HL-60 (cell line): Measurements from ENCODE around the gene FBXW5.

Source experiments
- DNase-seq, 2 experiments: peaks; one replicate each; pipeline ENCODE4 v3.0.0-alpha.2; 2010 to 2020; ENCODE audit warnings: low read depth in 1 of 2, low spot score in 1 of 2
- H3K27ac ChIP-seq: fragments of 250-450 bp; sonication (Bioruptor Pico); replicated peaks from 2 replicates; pipeline ENCODE4 v1.5.1; 2020; ENCODE audit warnings: mild to moderate bottlenecking, moderate library complexity
- H3K27me3 ChIP-seq: fragments of 250-450 bp; sonication (Bioruptor Pico); 2 replicates; pipeline ENCODE4 v1.5.1; 2021; ENCODE audit warnings: mild to moderate bottlenecking, moderate library complexity; ENCODE audit not compliant: insufficient read depth, poor library complexity, severe bottlenecking
- H3K4me3 ChIP-seq: replicated peaks from 2 replicates; pipeline ENCODE4 v1.5.1; 2011; ENCODE audit warnings: mild to moderate bottlenecking, control low read depth, low read length; ENCODE audit not compliant: insufficient read depth
- GABPA ChIP-seq: IDR thresholded peaks from 2 replicates; pipeline ENCODE4 v1.6.1; 2012; ENCODE audit warnings: low read depth
- POLR2AphosphoS5 ChIP-seq: IDR thresholded peaks from 2 replicates; pipeline ENCODE4 v1.6.1; 2012; ENCODE audit warnings: low read depth
- REST ChIP-seq: IDR thresholded peaks from 2 replicates; pipeline ENCODE4 v1.6.1; 2012; ENCODE audit warnings: low read depth; ENCODE audit not compliant: insufficient replicate concordance
- SPI1 ChIP-seq: IDR thresholded peaks from 2 replicates; pipeline ENCODE4 v1.6.1; 2012; ENCODE audit warnings: low read depth, mild to moderate bottlenecking, borderline replicate concordance
- TF ChIP-seq, protein P1 (sequence below): IDR thresholded peaks from one replicate; pipeline ENCODE4 v1.5.1; 2011; ENCODE audit warnings: low read length, control low read depth, inconsistent platforms; ENCODE audit not compliant: insufficient read depth

FBXW5 gene

GRCh38 chr9:136983167-136983566 lies 38.6 kb upstream of the FBXW5 start:
- peaks cover 25% of the 10 kb centered on the region for H3K27me3 ChIP-seq
- TF ChIP-seq REST: no peak
- TF ChIP-seq, protein P1, sequence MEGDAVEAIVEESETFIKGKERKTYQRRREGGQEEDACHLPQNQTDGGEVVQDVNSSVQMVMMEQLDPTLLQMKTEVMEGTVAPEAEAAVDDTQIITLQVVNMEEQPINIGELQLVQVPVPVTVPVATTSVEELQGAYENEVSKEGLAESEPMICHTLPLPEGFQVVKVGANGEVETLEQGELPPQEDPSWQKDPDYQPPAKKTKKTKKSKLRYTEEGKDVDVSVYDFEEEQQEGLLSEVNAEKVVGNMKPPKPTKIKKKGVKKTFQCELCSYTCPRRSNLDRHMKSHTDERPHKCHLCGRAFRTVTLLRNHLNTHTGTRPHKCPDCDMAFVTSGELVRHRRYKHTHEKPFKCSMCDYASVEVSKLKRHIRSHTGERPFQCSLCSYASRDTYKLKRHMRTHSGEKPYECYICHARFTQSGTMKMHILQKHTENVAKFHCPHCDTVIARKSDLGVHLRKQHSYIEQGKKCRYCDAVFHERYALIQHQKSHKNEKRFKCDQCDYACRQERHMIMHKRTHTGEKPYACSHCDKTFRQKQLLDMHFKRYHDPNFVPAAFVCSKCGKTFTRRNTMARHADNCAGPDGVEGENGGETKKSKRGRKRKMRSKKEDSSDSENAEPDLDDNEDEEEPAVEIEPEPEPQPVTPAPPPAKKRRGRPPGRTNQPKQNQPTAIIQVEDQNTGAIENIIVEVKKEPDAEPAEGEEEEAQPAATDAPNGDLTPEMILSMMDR: no peak
- TF ChIP-seq POLR2AphosphoS5: no peak
- no peak for TF ChIP-seq GABPA
- TF ChIP-seq SPI1: no peak
- DNase-seq: no peak
- H3K4me3 ChIP-seq: no peak overlapping the region
- H3K27ac ChIP-seq: no peak overlapping the region

DNA sequence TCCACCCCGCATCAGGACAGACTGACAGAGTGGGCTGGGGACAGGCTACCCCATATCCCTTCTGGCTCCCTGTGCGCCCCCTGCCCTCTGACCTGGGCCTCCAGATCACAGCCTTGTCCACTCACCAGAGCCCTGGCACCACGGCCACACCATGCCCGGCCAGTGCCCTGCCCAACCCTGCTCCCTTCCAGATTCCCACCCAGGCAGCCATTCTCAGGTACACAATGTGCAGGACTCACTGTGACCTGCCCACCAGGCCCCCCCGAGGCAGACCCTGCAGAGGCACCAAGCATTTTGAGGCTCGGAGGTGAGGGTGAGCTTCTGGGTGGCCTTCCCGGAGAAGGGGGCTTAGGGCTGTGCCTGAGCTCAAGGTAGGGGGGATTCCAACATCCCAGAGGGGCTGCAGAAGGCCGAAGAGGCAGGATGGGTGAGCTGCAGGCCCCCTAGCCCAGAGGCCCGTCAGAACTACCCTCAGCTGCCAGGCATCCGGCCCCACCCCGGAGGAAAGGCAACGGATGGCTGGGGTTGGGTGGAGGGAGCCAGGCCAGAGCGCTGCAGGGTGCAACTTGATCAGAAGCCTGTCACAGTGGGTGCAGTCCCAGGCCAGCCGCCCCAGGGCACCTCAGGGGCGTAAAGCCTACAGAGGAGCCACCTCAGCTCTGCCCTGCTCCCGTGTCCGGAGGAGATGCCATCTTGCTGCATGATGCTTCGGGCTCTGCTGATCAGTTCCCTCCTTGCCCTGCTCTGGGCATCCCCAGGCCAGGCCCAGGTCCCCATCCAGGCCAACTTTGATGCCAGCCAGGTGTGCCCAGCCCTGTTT lies 37.9 kb upstream of the FBXW5 start, which contains the start of gene LCNL1:
TSS of gene LCNL1 (plus strand) at position 762 of the 820 bp plus-strand sequence. CDS start 594 bp downstream, outside the sequence.
- no peak for DNase-seq
- TF ChIP-seq, protein P1: no peak
- TF ChIP-seq GABPA (no peak), REST (no peak), POLR2AphosphoS5 (no peak), SPI1 (no peak)
- Histone ChIP-seq H3K27ac (no peak within 1 kb of the TSS), H3K4me3 (no peak within 1 kb of the TSS), H3K27me3 (peaks cover 25% of the 10 kb centered on the region)

DNA sequence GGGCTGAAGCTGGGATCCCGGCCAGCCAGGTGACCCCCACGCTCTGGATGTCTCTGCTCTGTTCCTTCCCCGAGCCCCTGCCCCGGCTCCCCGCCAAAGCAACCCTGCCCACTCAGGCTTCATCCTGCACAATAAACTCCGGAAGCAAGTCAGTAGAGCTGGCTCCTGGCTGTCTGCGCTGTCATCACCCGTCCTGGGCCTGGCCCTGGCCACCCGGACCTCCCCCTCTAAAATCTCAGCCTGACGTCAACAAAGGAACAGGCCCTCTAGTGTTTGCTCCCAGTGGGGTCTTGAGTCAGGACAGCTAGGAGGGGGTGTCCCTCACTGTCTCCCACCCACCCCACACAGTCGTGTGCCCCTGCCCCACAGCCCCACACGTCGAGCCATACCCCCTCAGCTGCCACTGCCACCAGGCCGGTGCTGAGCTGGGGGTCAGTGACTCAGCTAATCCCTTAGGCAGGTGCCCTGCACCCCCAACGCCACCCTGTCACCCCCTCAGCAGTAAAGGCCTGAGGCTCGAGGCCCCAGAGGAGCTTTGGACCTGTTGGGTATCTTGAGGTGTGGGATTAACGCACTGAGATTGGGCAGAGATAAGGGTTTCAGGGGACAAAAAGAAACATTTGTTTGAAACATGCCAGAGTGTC lies 37.2 kb upstream of the FBXW5 start:
- Histone ChIP-seq H3K27me3 (peaks cover 25% of the 10 kb centered on the region), H3K4me3 (no peak overlapping the region), H3K27ac (no peak overlapping the region)
- TF ChIP-seq SPI1 (no peak), GABPA (no peak), REST (no peak), POLR2AphosphoS5 (no peak)
- TF ChIP-seq, protein P1: no peak
- DNase-seq: no peak
